ENCODE data around the gene IFNA14.
"Not testable (repeated sequence)": the region's sequence is repeated elsewhere in the genome, so short reads cannot be mapped to it uniquely, and the experiment has no call there.

- peak; percentile 66 for TF ChIP-seq CTCF (IDR thresholded peaks at IDR 0.05; ENCODE audit: borderline replicate concordance, extremely low read depth, low read length, poor library complexity, severe bottlenecking)
- TF ChIP-seq EZH2 (IDR thresholded peaks at IDR 0.05; ENCODE audit: borderline replicate concordance, low read depth, low read length, severe bottlenecking) = not testable (repeated sequence)
These were observed 44.7 kb downstream of the IFNA14 start for GRCh38 chr9:21194867-21195776.

Measured in DND-41 (cell line).